ENCODE measurements around the gene KANSL3. TPM values are rescaled to one million over a fixed set of nuclear protein-coding genes. Genes with fewer than 3 reads are reported as not detected.

KANSL3 gene
- total RNA-seq, result 56.1 TPM

GRCh38 chr2:96638144-96639121 is at the start of gene KANSL3:
TSS of gene KANSL3 (minus strand) at chr2:96638312. CDS start at chr2:96637135, 1,177 bp downstream.
- intact Hi-C loops (cut with DNase I), result loop anchor here (1.0 to 10.0 kb wide), 6 partner anchors 27 to 374 kb away; partner anchors contain the start of genes CIAO1, CNNM3, CNNM4 and LMAN2L
- H3K4me1 ChIP-seq, result peaks cover 4 to 21% of the 10 kb centered on the region in 2 donors

GRCh38 chr2:96687266-96687665 is 49.2 kb upstream of the KANSL3 start:
- DNase-seq (ENCODE audit: low spot score in 2 of 2), result no peak
- H3K9me3 ChIP-seq, result no peaks in the 10 kb centered on the region
- H3K4me3 ChIP-seq, result no peak overlapping the region
- H3K27ac ChIP-seq, result no peak overlapping the region
- no peaks in the 10 kb centered on the region for H3K27me3 ChIP-seq
- intact Hi-C loops (cut with DNase I), result no loop called here
- TF ChIP-seq CTCF (IDR thresholded peaks at IDR 0.05), result no peak
- H3K36me3 ChIP-seq, result no peaks in the 10 kb centered on the region
- no peaks in the 10 kb centered on the region for H3K4me1 ChIP-seq

More at GRCh38 chr2:96638144-96639121, at the start of gene KANSL3:
- no peaks in the 10 kb centered on the region for H3K27me3 ChIP-seq
- TF ChIP-seq CTCF (IDR thresholded peaks at IDR 0.05), result peak in 2 of 3 experiments; percentile 10 to 19
- peak within 1 kb of the TSS; percentile 85 to 89 for H3K4me3 ChIP-seq
- H3K27ac ChIP-seq, result peak within 1 kb of the TSS; percentile 95 to 99
- H3K36me3 ChIP-seq, result peaks cover 0 to 16% of the 10 kb centered on the region in 2 donors
- peaks cover 0 to 4% of the 10 kb centered on the region in 2 donors for H3K9me3 ChIP-seq
- peak; percentile 38 to 93 for DNase-seq (ENCODE audit: low spot score in 2 of 2)

- TF ChIP-seq CTCF (IDR thresholded peaks at IDR 0.05), result no peak
- no peak overlapping the region for H3K4me3 ChIP-seq
- DNase-seq (ENCODE audit: low spot score in 2 of 2), result no peak
- no peaks in the 10 kb centered on the region for H3K4me1 ChIP-seq
- no peaks in the 10 kb centered on the region for H3K27me3 ChIP-seq
- no peaks in the 10 kb centered on the region for H3K36me3 ChIP-seq
- no peak overlapping the region for H3K27ac ChIP-seq
- intact Hi-C loops (cut with DNase I), result no loop called here
- no peaks in the 10 kb centered on the region for H3K9me3 ChIP-seq
Measured at GRCh38 chr2:96685577-96686459, 47.7 kb upstream of the KANSL3 start.

GRCh38 chr2:96684883-96685576 is 46.9 kb upstream of the KANSL3 start:
- no peaks in the 10 kb centered on the region for H3K36me3 ChIP-seq
- H3K4me1 ChIP-seq, result peaks cover 0 to 7% of the 10 kb centered on the region in 2 donors
- intact Hi-C loops (cut with DNase I), result no loop called here
- DNase-seq (ENCODE audit: low spot score in 2 of 2), result no peak
- no peak overlapping the region for H3K27ac ChIP-seq
- no peak overlapping the region for H3K4me3 ChIP-seq
- no peaks in the 10 kb centered on the region for H3K27me3 ChIP-seq
- TF ChIP-seq CTCF (IDR thresholded peaks at IDR 0.05), result no peak
- H3K9me3 ChIP-seq, result no peaks in the 10 kb centered on the region

Measured in ascending aorta (tissue), 2 donors.